Measurements from ENCODE around the gene PALD1. TPM values are rescaled to one million over a fixed set of nuclear protein-coding genes. Genes with fewer than 3 reads are reported as not detected.

The PALD1 gene
- total and polyA plus RNA-seq, 2 of the 13 experiments (the other 11 are each of a cell fraction or from before 2014, with no cell fraction given): 0.07 to 0.09 TPM

GRCh38 chr10:70596110-70596798 lies 117.7 kb downstream of the PALD1 start (continued):
- no peak for TF ChIP-seq ZBTB40 (IDR thresholded peaks at IDR 0.05)
- 0 out of 2 replicates have a peak, but pooled peaks have one; percentile 30 for TF ChIP-seq ZBTB40 (CRISPR knock-in tag; IDR thresholded peaks at IDR 0.05)
- no peak for TF ChIP-seq PCBP2 (optimal IDR thresholded peaks at IDR 0.05; ENCODE audit: low read depth, low read length, poor library complexity, severe bottlenecking)
- 0 out of 2 replicates have a peak, but pooled peaks have one; percentile 70 for TF ChIP-seq PHF21A (CRISPR knock-in tag; IDR thresholded peaks at IDR 0.05)
- TF ChIP-seq ZNF44 (CRISPR knock-in tag; IDR thresholded peaks at IDR 0.05): no peak
- TF ChIP-seq MIER3 (CRISPR knock-in tag; IDR thresholded peaks at IDR 0.05; ENCODE audit: borderline replicate concordance): no peak
- no peak for TF ChIP-seq FOSL2 (CRISPR knock-in tag; IDR thresholded peaks at IDR 0.05)
- TF ChIP-seq ZNF609 (CRISPR knock-in tag; IDR thresholded peaks at IDR 0.05; ENCODE audit: borderline replicate concordance): no peak
- no peak for TF ChIP-seq MATR3 (CRISPR knock-in tag; IDR thresholded peaks at IDR 0.05)
- no peak for TF ChIP-seq FOXJ3 (CRISPR knock-in tag; IDR thresholded peaks at IDR 0.05; ENCODE audit: borderline replicate concordance)
- no peak for TF ChIP-seq HOXA5 (CRISPR knock-in tag; IDR thresholded peaks at IDR 0.05)
- TF ChIP-seq ZFYVE20 (CRISPR knock-in tag; IDR thresholded peaks at IDR 0.05; ENCODE audit: borderline replicate concordance, low read depth): no peak
- no peak for TF ChIP-seq POLR2G (IDR thresholded peaks at IDR 0.05; ENCODE audit: low read depth, low read length)
- TF ChIP-seq POLR2A (IDR thresholded peaks at IDR 0.05; ENCODE audit: insufficient read depth in 1 of 2, low read depth in 2 of 2, low read length in 2 of 2): no peak
- no peak for TF ChIP-seq ZFP36 (IDR thresholded peaks at IDR 0.05; ENCODE audit: borderline replicate concordance, low read depth, low read length, partially characterized antibody)
- no peak for TF ChIP-seq ZNF703 (CRISPR knock-in tag; IDR thresholded peaks at IDR 0.05; ENCODE audit: borderline replicate concordance)
- no peak for TF ChIP-seq RFX1 (IDR thresholded peaks at IDR 0.05)

Data from HepG2 (cell line).